Keratinocyte (primary cell): ENCODE measurements around the gene ZDHHC9. TPM values are rescaled to one million over a fixed set of nuclear protein-coding genes. Genes with fewer than 3 reads are reported as not detected.

Source experiments
- DNase-seq: peaks from one replicate; pipeline ENCODE4 v3.0.0-alpha.2; 2011; ENCODE audit warnings: low read depth, missing footprints, low spot score
- FAIRE-seq: peaks from 2 replicates; lab custom pipeline; 2011; peaks lifted over from hg19 to GRCh38; lab: Jason Lieb, UNC
- H2AFZ ChIP-seq: 2 replicates; pipeline ENCODE4 v1.6.0; 2012; ENCODE audit warnings: low read length, control low read depth, inconsistent platforms; ENCODE audit not compliant: control insufficient read depth
- H3K27ac ChIP-seq: 2 replicates; pipeline ENCODE4 v1.5.1; 2011; ENCODE audit warnings: low read length; ENCODE audit not compliant: control insufficient read depth, insufficient read depth
- H3K27me3 ChIP-seq: 3 replicates; pipeline ENCODE4 v1.6.0; 2011; ENCODE audit warnings: low read length; ENCODE audit not compliant: control insufficient read depth, insufficient read depth; ENCODE audit errors: extremely low read depth
- H3K36me3 ChIP-seq, 2 experiments: 2 replicates in 1 of 2; 3 replicates in 1 of 2; pipeline ENCODE4 v1.5.1; 2011; ENCODE audit warnings: low read length in 2 of 2, mild to moderate bottlenecking in 1 of 2; ENCODE audit not compliant: control insufficient read depth in 2 of 2, insufficient read depth in 2 of 2; ENCODE audit errors: extremely low read depth in 1 of 2
- H3K4me1 ChIP-seq: 3 replicates; pipeline ENCODE4 v1.5.1; 2011; ENCODE audit warnings: low read length; ENCODE audit not compliant: control insufficient read depth, insufficient read depth; ENCODE audit errors: extremely low read depth
- H3K4me2 ChIP-seq: 3 replicates; pipeline ENCODE4 v1.6.0; 2011; ENCODE audit warnings: low read depth, low read length; ENCODE audit not compliant: control insufficient read depth, insufficient read depth; ENCODE audit errors: extremely low read depth
- H3K4me3 ChIP-seq, 3 experiments: fragments of 200-600 bp in 1 of 3; sonication (generic) in 1 of 3; 2 replicates in 2 of 3; 3 replicates in 1 of 3; pipeline ENCODE4 v1.5.1; 2011 to 2016; ENCODE audit warnings: low read length in 3 of 3, mild to moderate bottlenecking in 3 of 3, control low read depth in 2 of 3, inconsistent platforms in 1 of 3, low read depth in 1 of 3, mixed read lengths in 1 of 3, mixed run types in 1 of 3, moderate library complexity in 1 of 3; ENCODE audit not compliant: control insufficient read depth in 2 of 3, insufficient read depth in 2 of 3; ENCODE audit errors: extremely low read depth in 1 of 3
- H3K79me2 ChIP-seq: 2 replicates; pipeline ENCODE4 v1.6.0; 2012; ENCODE audit warnings: low read length; ENCODE audit not compliant: control insufficient read depth, insufficient read depth
- H3K9ac ChIP-seq: 3 replicates; pipeline ENCODE4 v1.6.0; 2011; ENCODE audit warnings: low read length; ENCODE audit not compliant: control insufficient read depth, insufficient read depth; ENCODE audit errors: extremely low read depth
- H3K9me1 ChIP-seq: 3 replicates; pipeline ENCODE4 v1.6.0; 2011; ENCODE audit warnings: low read length; ENCODE audit not compliant: control insufficient read depth, insufficient read depth; ENCODE audit errors: extremely low read depth
- H3K9me3 ChIP-seq: 2 replicates; pipeline ENCODE4 v1.5.1; 2012; ENCODE audit warnings: low read depth, low read length; ENCODE audit not compliant: control insufficient read depth
- H4K20me1 ChIP-seq: 3 replicates; pipeline ENCODE4 v1.6.0; 2011; ENCODE audit warnings: low read length; ENCODE audit not compliant: control insufficient read depth, insufficient read depth; ENCODE audit errors: extremely low read depth
- EZH2 ChIP-seq: IDR thresholded peaks from one replicate; pipeline ENCODE4 v1.6.1; 2012; ENCODE audit warnings: inconsistent platforms, mild to moderate bottlenecking, low read length, moderate library complexity
- dilution Hi-C: fragments of 300-500 bp; cut with MboI; formaldehyde crosslinking; loops from one replicate; pipeline ENCODE4 v1.7.0; 2020; ENCODE audit warnings: low sequenced_read_pairs; ENCODE audit not compliant: extremely low pct_ligation_motif_present
- polyA plus RNA-seq, 5 experiments: library from polyadenylated mRNA; depleted of rRNA in 3 of 5; stranded (reverse) in 3 of 5; stranded (forward) in 1 of 5; unstranded in 1 of 5; fragments of >200 nt; gene quantifications; 1 replicate in 1 of 5; 2 replicates in 3 of 5; 3 replicates in 1 of 5; pipeline versions ENCODE4 v1.2.1 to v1.2.3, GENCODE V29; 2011 to 2012; ENCODE audit warnings: missing spikeins in 2 of 5, low read depth in 1 of 5, low replicate concordance in 1 of 5
- TF ChIP-seq, protein P1 (sequence below), 3 experiments: IDR thresholded peaks in 1 of 3; conservative IDR thresholded peaks in 1 of 3; optimal IDR thresholded peaks in 1 of 3; 2 replicates in 2 of 3; 3 replicates in 1 of 3; pipeline versions ENCODE3 to v1.5.1; 2011; ENCODE audit warnings: low read length in 3 of 3, mild to moderate bottlenecking in 3 of 3, moderate library complexity in 2 of 3, control low read depth in 1 of 3, inconsistent platforms in 1 of 3; ENCODE audit not compliant: insufficient read depth in 2 of 3; ENCODE audit errors: extremely low read depth in 1 of 3

ZDHHC9 gene
- polyA plus RNA-seq, 1 donor (not counting 4 experiments of a cell fraction or from before 2014, with no cell fraction given), result 30.0 TPM

DNA sequence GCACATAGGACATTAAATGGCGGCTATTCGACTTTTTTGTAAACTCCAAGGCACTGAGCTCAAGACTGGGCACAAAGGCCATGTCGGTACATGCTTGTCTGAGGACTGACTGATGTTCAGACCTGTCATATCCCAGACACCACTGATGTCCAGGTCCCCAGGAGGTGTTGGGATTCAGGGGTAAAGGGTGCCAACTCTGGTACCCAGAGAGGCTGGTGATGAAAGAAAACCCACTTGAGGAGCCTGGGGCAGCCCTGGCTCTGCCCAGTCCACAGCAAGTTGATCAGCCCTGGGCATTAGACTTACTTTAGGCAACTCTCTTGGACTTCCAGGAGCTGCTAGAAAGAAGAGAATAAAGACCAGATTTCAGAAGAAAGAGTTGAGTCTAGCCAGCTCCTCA, 45.2 kb downstream of the ZDHHC9 start:
- dilution Hi-C loops, result loop anchor here (10.0 kb wide), 1 partner anchor 54 kb away; no protein-coding TSS in a partner anchor
- H3K4me2 ChIP-seq, result no peak overlapping the region

DNA sequence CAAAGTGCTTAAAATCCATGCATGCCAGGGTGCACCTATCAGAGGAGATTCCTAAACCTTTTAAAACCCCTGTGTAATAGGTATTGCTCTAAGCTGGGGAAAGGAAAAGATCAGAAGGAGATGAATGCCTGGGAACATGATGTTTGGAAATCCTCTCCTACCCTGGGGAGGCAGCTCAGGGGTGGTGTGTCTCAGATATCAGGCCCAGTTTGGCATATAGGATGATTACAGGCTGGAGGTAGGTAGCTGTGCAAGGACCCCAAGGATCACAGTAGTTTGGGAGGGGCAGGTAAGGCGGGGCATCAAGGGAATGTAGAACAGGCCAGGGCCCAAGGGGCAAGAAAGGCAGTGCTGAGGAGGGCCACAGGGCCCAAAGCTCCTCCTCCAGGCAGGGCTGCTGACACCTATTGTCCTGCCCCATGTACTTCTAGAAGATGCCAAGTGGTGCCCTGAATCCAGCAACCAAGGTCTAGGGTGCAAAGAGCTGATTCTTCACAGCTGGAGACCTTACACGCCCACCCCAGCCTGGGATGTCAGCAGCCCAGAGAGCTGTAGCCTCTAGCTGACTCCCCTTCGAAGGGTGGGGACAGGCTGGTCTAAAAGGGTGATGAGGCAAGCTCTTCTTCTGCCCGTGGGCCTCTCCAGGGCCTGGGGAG, 46.3 kb downstream of the ZDHHC9 start:
- Histone ChIP-seq H3K79me2 (no peaks in the 10 kb centered on the region), H3K9me3 (no peaks in the 10 kb centered on the region), H3K36me3 (no peaks in the 10 kb centered on the region), H4K20me1 (no peaks in the 10 kb centered on the region), H3K4me1 (no peaks in the 10 kb centered on the region), H2AFZ (no peak overlapping the region), H3K4me3 (no peak overlapping the region), H3K9ac (no peak overlapping the region), H3K27me3 (no peaks in the 10 kb centered on the region), H3K27ac (no peak overlapping the region), H3K4me2 (no peak overlapping the region), H3K9me1 (no peaks in the 10 kb centered on the region)
- DNase-seq (no peak), FAIRE-seq (no peak)
- dilution Hi-C loops, result loop anchor here (10.0 kb wide), 1 partner anchor 53 kb away; no protein-coding TSS in a partner anchor
- no peak for TF ChIP-seq EZH2
- TF ChIP-seq, protein P1, sequence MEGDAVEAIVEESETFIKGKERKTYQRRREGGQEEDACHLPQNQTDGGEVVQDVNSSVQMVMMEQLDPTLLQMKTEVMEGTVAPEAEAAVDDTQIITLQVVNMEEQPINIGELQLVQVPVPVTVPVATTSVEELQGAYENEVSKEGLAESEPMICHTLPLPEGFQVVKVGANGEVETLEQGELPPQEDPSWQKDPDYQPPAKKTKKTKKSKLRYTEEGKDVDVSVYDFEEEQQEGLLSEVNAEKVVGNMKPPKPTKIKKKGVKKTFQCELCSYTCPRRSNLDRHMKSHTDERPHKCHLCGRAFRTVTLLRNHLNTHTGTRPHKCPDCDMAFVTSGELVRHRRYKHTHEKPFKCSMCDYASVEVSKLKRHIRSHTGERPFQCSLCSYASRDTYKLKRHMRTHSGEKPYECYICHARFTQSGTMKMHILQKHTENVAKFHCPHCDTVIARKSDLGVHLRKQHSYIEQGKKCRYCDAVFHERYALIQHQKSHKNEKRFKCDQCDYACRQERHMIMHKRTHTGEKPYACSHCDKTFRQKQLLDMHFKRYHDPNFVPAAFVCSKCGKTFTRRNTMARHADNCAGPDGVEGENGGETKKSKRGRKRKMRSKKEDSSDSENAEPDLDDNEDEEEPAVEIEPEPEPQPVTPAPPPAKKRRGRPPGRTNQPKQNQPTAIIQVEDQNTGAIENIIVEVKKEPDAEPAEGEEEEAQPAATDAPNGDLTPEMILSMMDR (optimal IDR thresholded peaks at IDR 0.05 in 1 of 3, IDR thresholded peaks at IDR 0.05 in 1 of 3, conservative IDR thresholded peaks at IDR 0.05 in 1 of 3; ENCODE audit: extremely low read depth in 1 of 3, insufficient read depth in 2 of 3, low read length in 3 of 3), result no peak

More for the DNA sequence above, 45.2 kb downstream of the ZDHHC9 start:
- Histone ChIP-seq H4K20me1 (no peaks in the 10 kb centered on the region), H3K4me3 (no peak overlapping the region), H3K9ac (no peak overlapping the region), H3K4me1 (no peaks in the 10 kb centered on the region), H3K27ac (no peak overlapping the region), H3K36me3 (no peaks in the 10 kb centered on the region), H3K27me3 (no peaks in the 10 kb centered on the region), H3K79me2 (no peaks in the 10 kb centered on the region), H3K9me1 (no peaks in the 10 kb centered on the region), H3K9me3 (no peaks in the 10 kb centered on the region), H2AFZ (no peak overlapping the region)
- DNase-seq, result no peak
- no peak for TF ChIP-seq EZH2
- FAIRE-seq, result no peak
